Neural progenitor cell (in vitro differentiated cells): ENCODE results near the gene ACOT7. TPM values are rescaled to one million over a fixed set of nuclear protein-coding genes. Genes with fewer than 3 reads are reported as not detected.

Experiments
- DNase-seq: peaks from one replicate; pipeline ENCODE4 v3.0.0-alpha.2; 2016; ENCODE audit warnings: low spot score
- H2AFZ ChIP-seq: fragments of 200-600 bp; sonication (generic); replicated peaks from 2 replicates; pipeline ENCODE4 v1.6.1; 2016; ENCODE audit warnings: antibody characterized with exemption
- H3F3A ChIP-seq: fragments of 200-600 bp; sonication (generic); 2 replicates; pipeline ENCODE4 v1.6.1; 2016; ENCODE audit warnings: antibody characterized with exemption, low read depth
- H3K27ac ChIP-seq: fragments of 200-600 bp; sonication (generic); 2 replicates; pipeline ENCODE4 v1.5.1; 2016; ENCODE audit warnings: mild to moderate bottlenecking
- H3K27me3 ChIP-seq: fragments of 200-600 bp; sonication (generic); 2 replicates; pipeline ENCODE4 v1.6.1; 2016; ENCODE audit warnings: mild to moderate bottlenecking, moderate library complexity
- H3K36me3 ChIP-seq: fragments of 200-600 bp; sonication (generic); 2 replicates; pipeline ENCODE4 v1.5.1; 2016
- H3K4me1 ChIP-seq: fragments of 200-600 bp; sonication (generic); 2 replicates; pipeline ENCODE4 v1.6.1; 2016; ENCODE audit warnings: mixed run types
- H3K4me2 ChIP-seq: fragments of 200-600 bp; sonication (generic); 2 replicates; pipeline ENCODE4 v1.6.1; 2016
- H3K4me3 ChIP-seq: fragments of 200-600 bp; sonication (generic); 2 replicates; pipeline ENCODE4 v1.5.1; 2016
- H3K79me2 ChIP-seq: fragments of 200-600 bp; sonication (generic); 2 replicates; pipeline ENCODE4 v1.6.1; 2016; ENCODE audit warnings: low read depth
- H3K9ac ChIP-seq: fragments of 200-600 bp; sonication (generic); 2 replicates; pipeline ENCODE4 v1.6.1; 2016
- H3K9me3 ChIP-seq: fragments of 200-600 bp; sonication (generic); 2 replicates; pipeline ENCODE4 v1.5.1; 2016; ENCODE audit warnings: low read depth
- H4K20me1 ChIP-seq: fragments of 200-600 bp; sonication (generic); 2 replicates; pipeline ENCODE4 v1.6.1; 2016; ENCODE audit warnings: low read depth
- H3K27ac Mint-ChIP-seq: 3 replicates; pipeline ENCODE4 v1.8.0; 2021; ENCODE audit warnings: mixed read lengths
- H3K27me3 Mint-ChIP-seq: 2 replicates; pipeline ENCODE4 v1.8.0; 2022; ENCODE audit warnings: low read depth, mild to moderate bottlenecking, inconsistent platforms, moderate library complexity, mixed read lengths; ENCODE audit not compliant: insufficient read depth
- H3K36me3 Mint-ChIP-seq: 3 replicates; pipeline ENCODE4 v1.8.0; 2021; ENCODE audit warnings: mixed read lengths
- H3K4me1 Mint-ChIP-seq: 3 replicates; pipeline ENCODE4 v1.8.0; 2021; ENCODE audit warnings: mixed read lengths
- H3K4me3 Mint-ChIP-seq: 3 replicates; pipeline ENCODE4 v1.8.0; 2021; ENCODE audit warnings: mild to moderate bottlenecking, moderate library complexity, mixed read lengths
- H3K9me3 Mint-ChIP-seq: 3 replicates; pipeline ENCODE4 v1.8.0; 2020; ENCODE audit warnings: mixed read lengths
- EZH2 ChIP-seq: fragments of 200-600 bp; sonication (generic); IDR thresholded peaks from 2 replicates; pipeline ENCODE4 v1.6.1; 2017; ENCODE audit warnings: antibody characterized with exemption, mild to moderate bottlenecking, moderate library complexity
- EZH2phosphoT487 ChIP-seq: fragments of 200-600 bp; sonication (generic); IDR thresholded peaks from 2 replicates; pipeline ENCODE4 v1.6.1; 2017; ENCODE audit warnings: antibody characterized with exemption
- total RNA-seq: library from RNA; depleted of rRNA; stranded (reverse); fragments of >200 nt; gene quantifications from 2 replicates; pipeline ENCODE4 v1.2.3, GENCODE V29; 2015; ENCODE audit warnings: low replicate concordance
- TF ChIP-seq, protein P1 (sequence below): fragments of 200-600 bp; sonication (generic); IDR thresholded peaks from 2 replicates; pipeline ENCODE4 v1.5.1; 2017; ENCODE audit warnings: antibody characterized with exemption, mild to moderate bottlenecking

ACOT7 gene
- total RNA-seq, 1 donor from 2014 or later = 19.6 TPM

DNA sequence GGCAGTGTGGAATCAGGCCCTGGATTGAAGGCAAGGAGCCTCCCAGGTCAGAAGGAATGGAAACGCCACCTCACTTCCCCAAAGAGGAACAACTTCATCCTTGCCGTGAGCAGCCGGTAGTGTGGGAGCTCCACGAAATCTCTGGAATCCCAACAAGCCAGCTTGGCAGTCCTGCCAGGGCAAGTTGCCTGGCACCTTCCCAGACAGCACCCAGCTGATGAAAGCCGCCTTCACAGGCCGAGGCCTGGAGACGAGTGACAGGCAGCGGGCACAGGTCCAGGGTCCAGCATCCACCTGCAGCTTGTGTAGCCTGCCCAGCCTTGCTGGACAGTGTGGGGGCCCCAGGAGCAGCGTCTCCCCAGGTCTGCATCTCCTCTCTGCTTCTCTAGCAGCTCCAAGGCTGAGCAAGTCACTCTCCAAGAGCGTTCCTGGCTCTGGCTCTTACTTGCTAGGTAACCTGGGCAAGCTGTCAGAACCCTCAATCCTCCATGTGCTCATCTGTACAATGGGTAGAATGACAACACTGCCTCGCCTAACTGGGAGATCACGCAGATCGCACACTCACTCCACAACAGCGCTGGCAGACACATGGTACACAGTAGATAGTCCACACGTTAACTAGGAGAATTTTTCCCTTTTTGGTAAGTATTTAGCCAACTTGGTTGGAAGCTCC is 43.0 kb downstream of the ACOT7 start:
- H4K20me1 ChIP-seq = peaks cover 64% of the 10 kb centered on the region
- peaks cover 33% of the 10 kb centered on the region for H3K4me1 Mint-ChIP-seq
- no peaks in the 10 kb centered on the region for H3K36me3 Mint-ChIP-seq
- no peaks in the 10 kb centered on the region for H3K27me3 ChIP-seq
- TF ChIP-seq EZH2phosphoT487 = no peak
- TF ChIP-seq EZH2 = no peak
- TF ChIP-seq, protein P1, sequence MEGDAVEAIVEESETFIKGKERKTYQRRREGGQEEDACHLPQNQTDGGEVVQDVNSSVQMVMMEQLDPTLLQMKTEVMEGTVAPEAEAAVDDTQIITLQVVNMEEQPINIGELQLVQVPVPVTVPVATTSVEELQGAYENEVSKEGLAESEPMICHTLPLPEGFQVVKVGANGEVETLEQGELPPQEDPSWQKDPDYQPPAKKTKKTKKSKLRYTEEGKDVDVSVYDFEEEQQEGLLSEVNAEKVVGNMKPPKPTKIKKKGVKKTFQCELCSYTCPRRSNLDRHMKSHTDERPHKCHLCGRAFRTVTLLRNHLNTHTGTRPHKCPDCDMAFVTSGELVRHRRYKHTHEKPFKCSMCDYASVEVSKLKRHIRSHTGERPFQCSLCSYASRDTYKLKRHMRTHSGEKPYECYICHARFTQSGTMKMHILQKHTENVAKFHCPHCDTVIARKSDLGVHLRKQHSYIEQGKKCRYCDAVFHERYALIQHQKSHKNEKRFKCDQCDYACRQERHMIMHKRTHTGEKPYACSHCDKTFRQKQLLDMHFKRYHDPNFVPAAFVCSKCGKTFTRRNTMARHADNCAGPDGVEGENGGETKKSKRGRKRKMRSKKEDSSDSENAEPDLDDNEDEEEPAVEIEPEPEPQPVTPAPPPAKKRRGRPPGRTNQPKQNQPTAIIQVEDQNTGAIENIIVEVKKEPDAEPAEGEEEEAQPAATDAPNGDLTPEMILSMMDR = no peak
- H2AFZ ChIP-seq = no peak overlapping the region
- H3K4me3 Mint-ChIP-seq = no peak overlapping the region
- H3K9me3 ChIP-seq = no peaks in the 10 kb centered on the region
- peaks cover 3% of the 10 kb centered on the region for H3K27me3 Mint-ChIP-seq
- no peak overlapping the region for H3K27ac ChIP-seq
- no peak overlapping the region for H3K9ac ChIP-seq
- H3K9me3 Mint-ChIP-seq = no peaks in the 10 kb centered on the region
- no peak overlapping the region for H3K4me3 ChIP-seq
- no peaks in the 10 kb centered on the region for H3K36me3 ChIP-seq
- H3K4me2 ChIP-seq = no peak overlapping the region
- no peak overlapping the region for H3K27ac Mint-ChIP-seq
- DNase-seq = no peak
- peaks cover 9% of the 10 kb centered on the region for H3F3A ChIP-seq
- H3K79me2 ChIP-seq = peaks cover 31% of the 10 kb centered on the region
- H3K4me1 ChIP-seq = peaks cover 8% of the 10 kb centered on the region

DNA sequence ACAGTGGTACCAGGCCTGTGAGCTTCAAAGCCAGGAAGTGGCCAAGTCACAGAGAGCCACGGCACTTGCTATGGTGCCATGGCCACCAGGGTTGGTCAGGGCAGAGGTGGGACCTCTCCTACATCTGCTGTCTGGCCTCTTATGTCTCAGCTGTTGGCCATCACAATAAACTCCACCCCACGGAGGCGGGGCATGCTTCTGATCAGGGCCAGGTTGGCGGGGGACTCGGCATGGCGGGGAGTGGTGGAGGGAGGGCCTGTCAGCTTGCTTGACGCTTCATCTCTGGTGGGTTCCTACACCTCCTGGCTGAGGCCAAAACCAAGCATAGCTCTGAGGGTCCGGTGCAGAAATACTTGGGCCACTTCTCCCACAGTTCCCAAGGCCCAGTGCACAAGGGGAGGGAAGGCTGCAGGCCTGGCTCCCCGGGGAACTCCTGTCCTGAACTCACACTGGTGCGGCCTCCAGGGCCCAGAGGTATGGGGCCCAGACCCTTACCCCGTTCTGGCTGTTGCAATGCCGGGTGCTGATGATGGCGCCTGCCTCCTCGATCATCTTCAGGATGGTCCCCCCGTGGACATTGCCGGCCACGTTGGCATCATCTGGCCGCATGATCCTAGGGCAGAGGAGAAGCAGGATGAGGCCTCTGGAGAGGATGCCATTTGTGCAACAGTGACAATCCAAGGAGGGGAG is 44.2 kb downstream of the ACOT7 start:
- Mint-ChIP-seq H3K27me3 (peaks cover 3% of the 10 kb centered on the region), H3K4me1 (peaks cover 25% of the 10 kb centered on the region), H3K36me3 (no peaks in the 10 kb centered on the region), H3K27ac (no peak overlapping the region), H3K4me3 (no peak overlapping the region), H3K9me3 (no peaks in the 10 kb centered on the region)
- no peak overlapping the region for H3K9ac ChIP-seq
- DNase-seq = no peak
- no peak overlapping the region for H3K4me2 ChIP-seq
- H3K36me3 ChIP-seq = no peaks in the 10 kb centered on the region
- peaks cover 9% of the 10 kb centered on the region for H3F3A ChIP-seq
- no peak for TF ChIP-seq EZH2
- TF ChIP-seq, protein P1 = no peak
- TF ChIP-seq EZH2phosphoT487 = no peak
- H2AFZ ChIP-seq = no peak overlapping the region
- H3K27ac ChIP-seq = peak overlapping the region; percentile 67
- no peaks in the 10 kb centered on the region for H3K9me3 ChIP-seq
- H4K20me1 ChIP-seq = peaks cover 54% of the 10 kb centered on the region
- peaks cover 22% of the 10 kb centered on the region for H3K79me2 ChIP-seq
- no peaks in the 10 kb centered on the region for H3K27me3 ChIP-seq
- peaks cover 8% of the 10 kb centered on the region for H3K4me1 ChIP-seq
- no peak overlapping the region for H3K4me3 ChIP-seq

DNA sequence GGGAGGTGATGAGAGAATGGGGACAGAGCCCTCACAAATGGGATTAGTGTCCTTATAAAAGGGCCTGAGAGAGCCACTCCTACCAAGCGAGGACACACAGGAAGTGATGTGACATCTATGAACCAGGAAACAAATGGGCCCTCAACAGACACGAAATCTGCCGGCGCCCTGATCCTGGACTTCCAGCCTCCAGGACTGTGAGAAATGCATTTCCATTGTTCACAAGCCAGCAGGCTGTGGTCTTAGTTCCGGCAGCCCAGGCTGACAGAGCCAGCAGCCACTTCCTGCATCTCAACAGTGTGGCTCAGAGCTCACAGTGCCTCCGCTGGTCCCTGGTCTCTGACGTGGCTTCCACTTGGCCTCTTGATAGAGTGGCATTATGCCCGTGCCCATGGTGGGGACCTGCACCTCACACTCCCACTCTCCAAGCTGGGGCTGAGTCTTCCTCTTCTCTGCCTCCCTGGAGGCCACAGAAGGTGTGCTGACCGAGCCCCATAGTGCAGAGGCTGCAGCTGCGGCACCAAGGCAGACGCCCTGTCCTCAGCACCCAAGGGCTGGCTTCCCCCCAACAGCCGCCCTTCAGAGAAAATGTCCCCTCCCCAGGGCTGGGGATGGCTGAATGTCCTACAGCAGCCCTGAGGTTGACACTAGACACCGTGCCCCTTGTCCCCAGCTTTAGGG is 44.9 kb downstream of the ACOT7 start:
- H3K4me2 ChIP-seq = no peak overlapping the region
- peaks cover 2% of the 10 kb centered on the region for H3K27me3 Mint-ChIP-seq
- H3K9ac ChIP-seq = no peak overlapping the region
- H3K27me3 ChIP-seq = no peaks in the 10 kb centered on the region
- H4K20me1 ChIP-seq = peaks cover 54% of the 10 kb centered on the region
- peak overlapping the region; percentile 67 for H3K27ac ChIP-seq
- peak overlapping the region; percentile 22 for H3K4me3 Mint-ChIP-seq
- no peaks in the 10 kb centered on the region for H3K9me3 Mint-ChIP-seq
- H2AFZ ChIP-seq = no peak overlapping the region
- peaks cover 19% of the 10 kb centered on the region for H3K4me1 Mint-ChIP-seq
- H3K36me3 ChIP-seq = no peaks in the 10 kb centered on the region
- H3F3A ChIP-seq = peaks cover 11% of the 10 kb centered on the region
- H3K9me3 ChIP-seq = no peaks in the 10 kb centered on the region
- H3K79me2 ChIP-seq = peaks cover 22% of the 10 kb centered on the region
- H3K4me3 ChIP-seq = no peak overlapping the region
- peak overlapping the region; percentile 46 for H3K27ac Mint-ChIP-seq
- DNase-seq = peak; percentile 55
- TF ChIP-seq, protein P1 = no peak
- no peak for TF ChIP-seq EZH2
- H3K4me1 ChIP-seq = peaks cover 8% of the 10 kb centered on the region
- H3K36me3 Mint-ChIP-seq = no peaks in the 10 kb centered on the region
